ENCODE results near the gene MDC1.
A peak's percentile ranks its signal among the peaks of the same experiment; 100 is the strongest.
"Not testable (repeated sequence)": the region's sequence is repeated elsewhere in the genome, so short reads cannot be mapped to it uniquely, and the experiment has no call there.

MDC1 gene

DNA sequence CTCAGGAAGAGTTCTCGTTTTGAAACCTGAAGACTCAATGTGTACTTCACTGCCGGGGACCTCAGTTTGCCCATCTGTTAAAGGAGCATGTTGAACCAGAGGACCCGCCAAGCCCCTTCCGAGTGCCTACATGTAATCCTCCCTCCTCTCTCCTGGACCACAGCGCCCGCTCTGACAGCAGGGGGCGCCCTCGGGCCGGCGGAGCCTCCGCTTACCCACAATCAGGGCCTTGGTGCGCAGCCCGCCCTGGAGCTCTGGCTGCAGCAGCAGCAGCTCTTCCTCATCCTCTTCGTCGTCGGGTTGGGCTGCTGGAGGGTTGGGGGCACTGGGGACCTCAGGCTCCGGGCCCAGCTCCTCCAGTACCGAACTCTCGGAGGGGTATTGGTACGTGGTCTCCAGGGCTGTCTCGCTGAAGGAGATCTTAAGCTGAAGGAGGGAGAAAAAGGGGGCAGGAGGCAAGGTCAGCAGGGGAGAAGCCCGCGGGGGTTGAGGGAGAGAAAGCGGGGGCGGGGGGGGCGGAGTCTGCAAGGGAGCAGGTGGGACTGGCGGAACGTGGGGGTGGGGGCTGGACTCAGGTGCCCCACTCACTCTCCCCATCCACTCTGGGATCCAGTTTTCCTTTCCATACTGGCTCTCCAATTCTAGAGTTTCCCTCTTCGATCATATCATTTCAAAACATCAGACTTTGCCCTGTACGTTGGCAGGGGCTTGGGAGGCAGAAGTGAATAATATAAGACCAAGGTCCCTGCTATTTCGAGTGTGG lies 37.9 kb downstream of the MDC1 start:
- DNase-seq, result peak; percentile 69

DNA sequence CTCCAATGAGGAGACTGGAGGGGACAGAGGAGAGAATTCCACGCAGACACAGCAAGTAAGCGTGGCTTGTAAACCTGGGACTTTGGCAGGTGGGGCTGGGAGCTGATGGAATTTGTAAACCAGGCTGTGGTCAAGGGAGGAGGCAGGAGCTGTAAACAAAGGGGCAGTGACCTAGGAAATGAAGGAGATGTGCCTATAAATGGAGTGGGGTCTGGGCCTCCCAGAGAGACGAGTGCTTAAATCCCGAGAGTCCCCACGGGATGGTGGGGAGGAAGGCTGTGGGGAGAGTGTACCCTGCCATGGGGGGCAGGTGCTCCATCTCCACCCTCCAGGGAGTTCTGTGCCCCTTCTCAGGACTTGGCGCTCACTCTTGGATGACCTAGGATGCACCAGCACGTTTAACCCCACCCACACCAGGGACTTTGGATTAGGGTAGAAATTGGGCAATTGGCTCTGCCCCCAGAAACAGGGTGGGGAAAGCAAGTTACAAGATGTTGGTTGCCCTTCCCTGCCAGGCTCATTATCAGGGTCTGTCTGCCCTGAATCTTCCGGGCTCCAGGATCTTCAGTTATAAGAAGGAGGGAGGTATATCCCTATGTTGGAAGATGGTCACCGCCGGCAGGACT lies 40.3 kb downstream of the MDC1 start:
- no peak for DNase-seq

DNA sequence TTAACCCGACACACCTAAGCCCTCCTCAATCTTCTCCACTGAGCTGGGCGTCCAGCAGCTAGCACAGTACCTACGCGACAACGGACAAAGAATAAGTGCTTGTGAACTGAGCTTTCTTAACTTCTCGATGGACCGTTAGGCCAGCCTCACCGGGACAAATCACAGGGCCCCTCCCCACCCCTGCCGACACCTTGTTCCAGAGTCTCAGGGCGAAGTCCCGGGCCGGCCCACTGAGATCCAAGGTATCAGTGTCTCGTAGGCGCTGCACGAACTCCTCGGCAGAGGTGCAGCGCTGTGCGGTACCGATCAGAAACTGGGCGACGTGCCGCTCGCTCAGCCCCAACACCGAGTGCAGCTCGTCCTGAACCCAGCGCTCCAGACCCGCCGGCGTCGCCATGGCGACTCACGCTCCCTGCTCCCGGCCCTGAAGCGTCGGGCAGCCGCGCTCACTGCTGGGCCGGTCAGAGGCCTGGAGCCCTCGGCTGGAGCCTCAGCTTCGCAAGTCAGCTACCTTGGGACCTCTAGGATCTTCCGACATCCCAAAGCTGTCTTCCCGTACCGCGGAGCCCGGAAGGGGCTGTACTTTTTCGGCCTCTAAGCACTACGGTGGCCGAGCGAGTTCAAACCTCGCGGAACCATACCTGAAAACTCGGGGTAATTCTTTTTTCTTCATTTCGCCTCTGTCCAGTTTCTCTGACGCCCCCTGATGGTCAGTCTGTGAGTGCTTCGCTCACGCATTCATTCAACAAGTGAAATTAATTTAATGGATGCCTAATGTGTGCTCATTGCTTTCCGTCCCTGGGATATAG lies 44.4 kb downstream of the MDC1 start, which contains the start of gene DHX16:
Gene DHX16, minus strand, starts transcription at position 562 of the 809 bp plus-strand sequence. Its CDS starts 165 bp downstream, at position 397.
- DNase-seq, result peak; percentile 88

DNA sequence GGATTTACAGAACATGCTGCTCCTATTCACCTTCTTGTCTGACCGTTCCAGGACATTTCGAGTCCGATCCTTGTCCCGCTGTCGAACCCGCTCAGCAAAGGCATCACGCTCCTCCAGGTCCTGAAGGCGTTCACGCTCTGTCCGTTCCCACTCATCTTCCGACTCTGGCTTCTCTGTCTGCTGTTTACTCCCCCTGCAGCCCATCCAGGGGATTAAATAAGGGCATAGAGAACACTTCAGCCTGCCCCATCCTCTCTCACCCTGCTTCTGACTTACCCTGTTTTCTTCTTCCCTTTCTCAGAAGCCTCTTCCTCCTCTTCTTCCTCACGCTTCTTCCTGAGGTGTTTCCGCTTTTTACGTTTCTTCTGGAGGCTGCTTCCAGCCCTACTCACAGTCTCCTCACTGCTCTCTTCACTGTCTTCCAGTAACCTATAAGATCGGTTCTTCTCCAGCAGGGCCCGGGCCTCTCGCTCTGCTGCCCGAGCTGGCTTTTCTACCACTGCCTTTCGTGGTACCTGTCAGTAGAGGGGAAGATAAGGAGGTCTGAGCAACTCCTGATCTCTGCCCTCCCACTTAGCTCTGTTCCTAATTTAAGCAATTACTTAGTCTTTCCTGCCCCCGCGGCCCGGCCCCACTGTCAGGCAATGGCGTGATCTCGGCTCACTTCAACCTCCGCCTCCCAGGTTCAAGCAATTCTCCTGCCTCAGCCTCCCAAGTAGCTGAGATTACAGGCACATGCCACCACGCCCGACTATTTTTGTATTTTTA lies 46.1 kb downstream of the MDC1 start:
- no peak for DNase-seq

DNA sequence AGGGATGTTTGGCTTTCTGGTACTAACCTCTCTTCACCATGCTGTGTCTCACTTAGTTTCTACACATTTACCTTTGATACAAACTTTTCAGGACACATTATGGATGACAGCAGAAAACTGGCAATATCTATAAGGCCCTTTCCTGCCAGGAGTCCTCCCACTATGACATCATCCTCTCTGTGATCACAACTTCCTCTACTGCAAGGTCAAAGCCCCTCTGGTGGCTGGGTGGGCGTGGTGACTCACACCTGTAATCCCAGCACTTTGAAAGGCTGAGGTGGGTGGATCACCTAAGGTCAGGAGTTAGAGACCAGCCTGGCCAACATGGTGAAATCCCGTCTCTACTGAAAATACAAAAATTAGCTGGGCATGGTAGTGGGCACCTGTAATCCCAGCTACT lies 50.8 kb downstream of the MDC1 start:
- DNase-seq, result not testable (repeated sequence)

DNA sequence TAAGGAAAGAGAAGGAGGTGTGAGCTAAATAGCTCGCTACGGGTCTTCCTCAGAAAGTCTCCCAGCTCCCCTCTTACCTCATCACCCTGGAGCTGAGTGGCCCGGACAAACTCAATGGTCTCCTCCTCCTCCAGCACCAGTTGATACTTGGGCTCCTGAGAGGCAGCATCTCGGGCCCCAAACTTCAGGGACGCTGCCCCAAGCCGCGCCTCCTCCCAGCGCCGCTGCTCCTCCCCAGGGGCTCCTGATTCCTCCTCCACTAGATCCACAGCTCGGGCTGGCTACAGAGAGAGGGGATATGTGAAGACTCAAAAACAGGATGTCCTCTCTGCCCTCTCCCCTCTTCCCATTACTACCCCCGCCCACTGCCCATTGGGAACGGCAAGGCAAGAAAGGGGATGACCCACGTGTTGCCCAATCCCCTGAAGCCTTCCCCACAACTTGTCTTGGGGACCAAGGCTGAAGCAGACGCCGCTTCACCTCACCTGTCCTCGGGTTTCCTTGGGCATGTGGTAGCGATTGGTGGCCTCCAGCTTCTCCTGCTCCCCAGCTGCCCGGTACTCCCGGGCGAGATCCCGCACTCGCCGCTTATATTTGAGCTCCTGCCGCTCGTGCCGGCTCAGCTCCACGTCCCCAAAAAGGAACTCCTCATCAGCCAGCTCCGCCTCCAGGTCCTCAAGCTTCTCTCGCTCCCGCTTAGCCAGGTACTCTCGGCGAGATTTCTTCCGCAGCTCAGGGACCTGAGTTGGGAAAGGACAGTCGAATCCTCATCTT lies 51.9 kb downstream of the MDC1 start:
- no peak for DNase-seq

DNA sequence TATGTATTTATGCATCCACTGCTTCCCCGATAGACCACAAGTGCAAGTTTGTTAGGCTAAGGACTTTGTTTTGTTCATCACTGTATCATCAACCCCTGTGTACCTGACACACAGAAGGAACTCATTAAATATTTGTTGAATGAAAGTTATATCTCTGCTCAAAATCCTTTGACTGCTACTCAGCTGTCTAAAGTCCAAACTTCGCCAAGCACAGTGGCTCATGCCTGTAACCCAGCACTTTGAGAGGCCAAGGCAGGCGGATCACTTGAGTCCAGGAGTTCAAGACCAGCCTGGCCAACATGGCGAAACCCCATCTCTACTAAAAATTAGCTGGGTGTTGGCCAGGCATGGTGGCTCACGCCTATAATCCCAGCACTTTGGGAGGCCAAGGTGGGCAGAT lies 59.2 kb downstream of the MDC1 start:
- not testable (repeated sequence) for DNase-seq

DNA sequence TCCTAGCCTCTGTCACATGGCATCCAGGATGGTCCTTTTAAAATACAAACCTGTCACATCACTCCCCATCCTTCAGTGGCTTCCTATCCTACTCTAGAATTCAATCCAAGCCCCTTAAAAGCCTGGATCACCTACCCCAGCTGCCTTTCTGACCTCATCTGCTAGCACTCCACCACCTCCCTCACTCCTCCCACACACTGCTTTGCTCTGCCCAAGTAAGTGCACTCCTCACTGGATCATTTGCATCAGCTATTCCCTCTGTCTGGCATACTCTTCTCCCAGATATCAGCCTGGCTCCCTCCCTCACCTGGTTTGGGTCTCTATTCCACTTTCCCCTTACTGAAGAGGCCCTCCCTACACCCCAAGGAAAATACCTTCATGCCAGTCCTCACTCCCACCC lies 59.6 kb downstream of the MDC1 start:
- no peak for DNase-seq

DNA sequence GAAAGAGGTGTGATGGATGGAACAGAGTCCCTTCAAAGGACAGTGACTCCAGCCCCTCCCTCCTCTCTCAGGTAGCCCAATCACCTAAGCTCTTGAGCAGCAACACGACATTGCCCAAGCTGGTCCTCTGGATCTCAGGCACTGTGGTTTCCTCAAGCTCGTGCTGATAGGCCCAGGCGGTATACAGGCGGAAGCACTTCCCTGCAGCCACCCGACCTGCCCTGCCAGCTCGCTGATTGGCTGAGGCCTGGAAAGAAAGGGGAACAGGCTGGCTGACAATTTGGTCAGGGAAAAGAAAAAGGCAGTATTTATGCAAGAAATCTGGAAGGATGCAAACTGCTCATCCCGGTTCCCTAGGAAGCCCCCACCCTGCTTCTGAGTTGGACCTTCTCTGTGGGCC lies 60.6 kb downstream of the MDC1 start:
- DNase-seq, result no peak

DNA sequence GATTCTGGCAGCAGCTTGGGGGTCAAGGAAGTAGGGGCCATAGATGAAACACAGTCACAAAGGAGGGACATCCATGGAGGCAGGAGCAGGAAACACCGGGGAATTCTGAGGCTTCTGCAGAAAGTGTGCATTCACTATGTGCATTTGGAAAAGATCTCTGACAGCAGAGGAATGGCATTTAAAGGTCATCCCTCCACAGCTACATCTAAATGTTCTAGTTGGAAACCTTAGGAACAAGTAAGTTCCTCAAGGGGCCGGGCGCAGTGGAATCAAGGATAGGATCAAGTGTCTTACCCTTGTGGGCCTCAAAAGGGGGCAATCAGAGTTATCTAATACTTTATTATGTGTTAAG lies 61.4 kb downstream of the MDC1 start:
- no peak for DNase-seq

DNA sequence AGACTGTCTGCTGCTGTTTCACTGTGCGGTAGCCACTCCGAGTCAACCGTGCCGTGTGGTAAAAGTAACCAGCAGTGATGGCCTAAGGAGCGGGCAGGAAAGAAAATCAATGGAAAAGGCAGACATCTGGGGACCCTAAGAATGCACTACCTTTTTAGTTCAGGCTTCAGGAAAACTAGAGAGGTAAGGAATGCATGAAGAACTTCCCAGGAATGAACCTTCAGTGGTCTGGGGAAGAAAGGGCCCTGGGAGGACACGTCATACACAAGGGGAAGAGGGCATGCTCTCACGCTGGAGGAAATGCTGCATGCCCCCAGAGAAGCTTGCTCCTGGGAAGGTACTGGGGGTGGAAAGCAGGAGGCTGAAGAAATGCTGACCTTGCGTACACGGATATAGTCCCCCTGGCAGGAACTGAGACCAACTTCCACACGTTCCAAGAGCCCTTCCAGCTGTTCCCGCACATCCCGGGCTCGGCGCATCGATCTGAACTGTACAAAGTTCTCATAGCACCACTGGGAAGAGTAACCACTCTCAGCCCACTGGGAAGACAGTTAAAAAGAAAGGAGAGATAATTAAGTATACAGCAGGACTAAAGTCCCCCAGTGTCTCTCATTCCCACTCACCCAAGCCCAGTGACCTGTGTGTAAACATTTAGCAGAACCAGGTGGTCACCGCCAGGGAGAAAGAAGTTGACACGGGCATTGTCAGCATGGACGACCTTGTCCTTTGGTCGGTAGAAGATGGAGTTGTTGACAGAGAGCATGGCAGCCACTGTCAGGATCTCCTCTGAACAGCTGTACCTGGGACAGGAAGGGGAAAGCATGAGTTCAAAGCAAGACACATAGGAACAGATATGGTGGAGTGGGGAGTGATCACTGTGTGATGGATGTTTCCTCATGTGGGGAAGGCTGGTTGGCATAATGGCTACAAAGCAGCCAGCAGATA lies 62.0 kb downstream of the MDC1 start:
- DNase-seq, result no peak

DNA sequence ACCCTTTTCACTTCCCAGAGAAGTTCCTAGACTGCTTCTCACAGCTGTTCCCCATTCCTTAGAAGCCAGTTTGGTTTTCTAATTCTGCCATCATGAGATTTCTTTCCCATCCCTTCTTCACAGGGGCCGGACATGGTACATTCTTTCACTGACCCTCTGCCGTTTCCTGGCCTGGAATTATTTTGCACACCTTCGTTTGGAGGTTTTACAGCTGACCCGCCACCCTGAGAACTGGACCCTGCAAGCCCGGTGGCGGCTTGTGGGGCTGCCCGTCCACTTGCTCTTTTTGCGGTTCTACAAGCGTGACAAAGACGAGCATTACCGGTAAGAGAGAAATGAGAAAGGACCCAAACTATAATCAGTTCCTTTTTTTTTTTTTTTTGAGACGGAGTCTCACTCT lies 65.9 kb downstream of the MDC1 start:
- DNase-seq, result no peak

All from NCI-H774 (cell line).